Measurements from ENCODE around the gene COG8.

GRCh38 chr16:69319381-69319780 is 20.0 kb downstream of the COG8 start:
- TF ChIP-seq CTCF (IDR thresholded peaks at IDR 0.05 in 4 of 5, conservative IDR thresholded peaks at IDR 0.05 in 1 of 5) (no peak), POLR2A (IDR thresholded peaks at IDR 0.05) (no peak)

All from gastrocnemius medialis (tissue), 4 donors.